SK-N-SH treated with all-trans-retinoic acid at 6 μM for 48 hours (cell line): ENCODE data around the gene OR5K4.

Source experiments
- ARNTL ChIP-seq: fragments of 450-650 bp; formaldehyde crosslinking; IDR thresholded peaks from 2 replicates; pipeline ENCODE4 v1.5.0; 2020; ENCODE audit warnings: low read depth, mild to moderate bottlenecking, moderate library complexity, borderline replicate concordance
- BACH2 ChIP-seq: fragments of 250-450 bp; sonication (Bioruptor Pico); IDR thresholded peaks from 2 replicates; pipeline ENCODE4 v1.9.0; 2021; ENCODE audit warnings: mild to moderate bottlenecking, borderline replicate concordance
- ZNF565 ChIP-seq: fragments of 450-650 bp; formaldehyde crosslinking; conservative IDR thresholded peaks from 2 replicates; pipeline ENCODE4 v1.5.0; 2020; ENCODE audit warnings: low read depth, mild to moderate bottlenecking, moderate library complexity
- TF ChIP-seq, protein P1 (sequence below): fragments of 250-450 bp; sonication (Bioruptor Pico); IDR thresholded peaks from 2 replicates; pipeline ENCODE4 v1.5.1; 2021; ENCODE audit warnings: mild to moderate bottlenecking, moderate library complexity

DNA sequence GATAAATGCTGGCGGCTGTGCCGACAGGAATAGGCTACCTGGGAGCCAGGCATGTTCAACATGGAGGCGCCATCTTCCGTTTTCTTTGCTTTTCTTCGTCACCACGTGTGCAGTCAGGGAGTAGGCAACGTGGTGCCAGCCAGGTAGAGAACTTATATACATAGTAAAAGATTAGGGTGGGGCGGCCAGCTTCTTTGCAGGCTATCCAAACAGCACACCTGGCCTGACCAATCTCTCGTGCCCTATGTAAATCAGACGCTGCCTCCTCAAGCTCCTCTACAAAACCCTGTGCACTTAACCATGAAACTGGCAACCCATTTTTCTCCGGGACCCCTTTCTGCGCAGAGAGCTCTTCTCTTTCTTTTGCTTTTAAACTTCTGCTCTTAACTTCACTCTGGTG is 28.6 kb upstream of the OR5K4 start:
- TF ChIP-seq, protein P1, sequence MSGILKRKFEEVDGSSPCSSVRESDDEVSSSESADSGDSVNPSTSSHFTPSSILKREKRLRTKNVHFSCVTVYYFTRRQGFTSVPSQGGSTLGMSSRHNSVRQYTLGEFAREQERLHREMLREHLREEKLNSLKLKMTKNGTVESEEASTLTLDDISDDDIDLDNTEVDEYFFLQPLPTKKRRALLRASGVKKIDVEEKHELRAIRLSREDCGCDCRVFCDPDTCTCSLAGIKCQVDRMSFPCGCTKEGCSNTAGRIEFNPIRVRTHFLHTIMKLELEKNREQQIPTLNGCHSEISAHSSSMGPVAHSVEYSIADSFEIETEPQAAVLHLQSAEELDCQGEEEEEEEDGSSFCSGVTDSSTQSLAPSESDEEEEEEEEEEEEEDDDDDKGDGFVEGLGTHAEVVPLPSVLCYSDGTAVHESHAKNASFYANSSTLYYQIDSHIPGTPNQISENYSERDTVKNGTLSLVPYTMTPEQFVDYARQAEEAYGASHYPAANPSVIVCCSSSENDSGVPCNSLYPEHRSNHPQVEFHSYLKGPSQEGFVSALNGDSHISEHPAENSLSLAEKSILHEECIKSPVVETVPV (CRISPR knock-in tag) = no peak
- TF ChIP-seq ZNF565 (CRISPR knock-in tag) (no peak), BACH2 (no peak), ARNTL (no peak)
